CMK (cell line): Measurements from ENCODE around the gene GPR75.
"Not testable (repeated sequence)": the region's sequence is repeated elsewhere in the genome, so short reads cannot be mapped to it uniquely, and the experiment has no call there.

Experiments used
- DNase-seq: peaks from one replicate; pipeline ENCODE4 v3.0.0-alpha.2; 2010; ENCODE audit warnings: low read depth

The GPR75 gene

DNA sequence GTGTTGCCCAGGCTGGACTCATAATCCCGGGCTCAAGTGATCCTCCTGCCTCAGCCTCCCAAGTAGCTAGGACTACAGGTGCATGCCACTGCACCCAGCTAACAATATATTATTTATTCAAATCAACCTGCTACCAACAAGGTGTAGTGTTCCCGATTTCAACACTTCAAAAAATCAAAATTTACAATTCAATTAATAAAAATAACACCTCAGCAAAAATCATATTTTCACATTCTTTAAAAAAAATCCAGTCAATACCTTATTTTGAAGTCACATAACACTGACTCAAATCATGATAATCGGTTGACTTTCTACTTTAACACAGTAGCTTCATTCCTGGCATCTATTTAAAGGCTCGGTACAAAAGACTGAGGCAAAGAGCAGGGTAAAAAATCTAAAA is 7.2 kb downstream of the GPR75 start:
- no peak for DNase-seq

- DNase-seq, result not testable (repeated sequence)
Observed at GRCh38 chr2:53851052-53851757, 8.6 kb downstream of the GPR75 start.

- no peak for DNase-seq
Observed at GRCh38 chr2:53848062-53848461, 11.7 kb downstream of the GPR75 start.

DNA sequence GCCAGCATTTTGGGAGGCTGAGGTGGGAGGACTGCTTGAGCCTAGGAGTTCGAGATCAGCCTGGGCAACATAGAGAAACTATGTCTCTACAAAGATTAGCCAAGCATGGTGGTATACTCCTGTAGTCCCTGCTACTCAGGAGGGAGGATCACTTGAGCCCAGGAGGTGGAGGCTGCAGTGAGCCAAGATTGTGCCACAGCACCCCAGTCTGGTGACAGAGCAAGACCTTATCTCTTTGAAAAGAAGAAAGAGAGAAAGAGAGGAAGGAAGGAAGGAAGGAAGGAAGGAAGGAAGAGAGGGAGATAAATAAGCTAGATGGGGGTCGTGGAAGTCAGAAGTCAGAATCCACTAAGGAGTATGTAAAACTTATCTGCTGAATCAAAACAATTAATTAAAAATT is 16.2 kb downstream of the GPR75 start:
- DNase-seq, result no peak

GRCh38 chr2:53842891-53843290 is 16.9 kb downstream of the GPR75 start:
- DNase-seq, result no peak

- not testable (repeated sequence) for DNase-seq
Observed at GRCh38 chr2:53841651-53842050, 18.1 kb downstream of the GPR75 start.

GRCh38 chr2:53840580-53840979 is 19.2 kb downstream of the GPR75 start:
- no peak for DNase-seq

DNA sequence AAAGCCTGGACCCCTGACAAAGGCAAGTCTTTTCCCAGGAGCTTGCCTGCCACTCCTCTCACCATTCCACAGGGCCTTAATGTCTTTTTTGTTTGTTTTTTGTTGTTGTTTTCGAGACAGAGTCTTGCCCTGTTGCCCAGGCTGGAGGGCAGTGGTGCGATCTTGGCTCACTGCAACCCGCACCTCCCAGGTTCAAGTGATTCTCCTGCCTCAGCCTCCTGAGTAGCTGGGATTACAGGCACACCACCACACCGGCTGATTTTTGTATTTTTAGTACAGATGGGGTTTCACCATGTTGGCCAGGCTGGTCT is 29.8 kb downstream of the GPR75 start:
- not testable (repeated sequence) for DNase-seq

- no peak for DNase-seq
Observed at GRCh38 chr2:53829273-53829979, 30.3 kb downstream of the GPR75 start.

GRCh38 chr2:53828331-53828730 is 31.4 kb downstream of the GPR75 start:
- no peak for DNase-seq

DNA sequence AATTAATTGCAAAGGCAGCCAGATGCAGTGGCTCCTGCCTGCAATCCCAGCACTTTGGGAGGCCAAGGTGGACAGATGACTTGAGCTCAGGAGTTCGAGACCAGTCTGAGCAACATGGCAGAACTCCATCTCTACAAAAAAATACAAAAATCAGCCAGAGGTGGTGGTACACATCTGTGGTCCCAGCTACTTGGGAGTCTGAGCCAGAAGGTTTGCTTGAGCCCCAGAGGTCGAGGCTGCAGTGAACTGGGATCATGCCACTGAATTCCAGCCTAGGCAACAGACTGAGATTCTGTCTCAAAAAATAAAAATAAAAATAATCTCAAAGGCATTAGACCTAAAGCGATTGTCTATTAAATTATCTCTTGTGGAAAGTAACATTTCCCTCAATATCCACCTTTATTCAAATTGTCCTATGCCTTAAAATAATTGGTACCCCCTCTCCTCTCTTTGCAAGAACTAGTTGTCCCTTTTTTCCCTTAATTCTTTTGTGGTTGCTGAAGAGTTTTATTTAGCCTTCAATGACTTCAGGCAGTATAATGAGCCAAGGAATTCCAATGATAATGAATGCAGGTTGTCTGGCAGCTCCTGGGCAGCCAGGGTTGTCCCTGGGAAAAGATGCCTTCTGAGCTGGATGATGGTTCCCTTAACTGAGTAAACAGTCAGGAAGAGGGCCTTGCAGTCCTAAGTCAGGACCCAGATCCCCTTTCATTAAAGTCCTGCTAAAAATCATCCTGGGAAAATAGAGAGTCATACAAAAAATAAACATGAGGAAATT is 32.2 kb downstream of the GPR75 start:
- DNase-seq, result no peak

- DNase-seq, result no peak
Observed at GRCh38 chr2:53826587-53827397, 33.0 kb downstream of the GPR75 start.

GRCh38 chr2:53826030-53826410 is 33.7 kb downstream of the GPR75 start:
- DNase-seq, result no peak

DNA sequence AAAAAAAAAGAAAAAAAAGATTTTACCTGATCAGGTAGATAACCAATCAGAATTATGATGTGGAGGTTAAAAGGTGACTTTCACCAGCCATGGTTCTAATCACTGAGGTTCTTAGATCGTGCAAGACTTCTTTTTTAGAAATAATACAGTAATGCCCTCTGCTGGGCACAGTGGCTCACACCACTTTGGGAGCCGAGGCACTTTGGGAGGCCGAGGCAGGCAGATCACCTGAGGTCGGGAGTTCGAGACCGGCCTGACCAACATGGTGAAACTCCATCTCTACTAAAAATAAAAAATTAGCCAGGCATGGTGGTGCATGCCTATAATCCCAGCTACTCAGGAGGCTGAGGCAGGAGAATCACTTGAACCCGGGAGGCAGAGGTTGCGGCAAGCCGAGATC is 36.1 kb downstream of the GPR75 start:
- not testable (repeated sequence) for DNase-seq

GRCh38 chr2:53821810-53822209 is 38.0 kb downstream of the GPR75 start:
- no peak for DNase-seq

DNA sequence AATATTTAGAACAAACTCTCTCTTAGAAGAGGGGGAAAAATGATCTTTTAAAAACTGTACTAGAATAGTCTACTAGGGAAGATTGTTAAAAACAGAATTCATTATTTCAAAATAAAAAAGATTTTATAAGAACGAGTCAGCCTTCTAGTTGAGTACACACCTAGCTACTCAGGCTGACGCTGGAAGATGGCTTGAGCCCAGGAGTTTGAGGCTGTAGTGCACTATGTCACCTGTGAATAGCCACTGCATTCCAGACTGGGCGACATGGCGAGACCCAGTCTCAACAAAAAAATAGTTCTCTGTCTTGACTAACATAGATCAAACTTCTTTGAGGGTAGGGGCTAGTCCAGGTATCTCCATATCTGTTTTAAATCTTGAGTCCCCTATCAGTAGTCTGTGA is 39.1 kb downstream of the GPR75 start:
- DNase-seq, result no peak

GRCh38 chr2:53820048-53820447 is 39.7 kb downstream of the GPR75 start:
- DNase-seq, result no peak

DNA sequence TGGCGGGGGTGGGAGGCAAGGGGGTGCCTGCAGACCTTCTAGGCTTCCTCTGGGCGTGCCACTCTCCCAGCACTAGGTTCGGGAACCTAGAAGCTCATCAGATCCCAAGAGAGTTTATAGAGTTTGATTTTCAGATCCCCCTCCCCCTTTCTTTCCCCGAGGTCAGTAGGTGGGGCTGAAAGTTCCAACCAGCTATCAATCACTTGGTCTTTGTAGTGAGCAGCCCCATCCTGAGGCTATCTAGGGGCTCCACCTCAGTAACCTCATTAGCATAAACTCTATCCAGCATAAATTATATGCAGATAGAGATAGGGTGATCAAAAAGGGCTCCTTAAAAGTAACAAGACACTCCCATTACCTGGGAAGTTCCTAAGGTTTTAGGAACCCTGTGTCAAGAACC is 40.1 kb downstream of the GPR75 start:
- no peak for DNase-seq

DNA sequence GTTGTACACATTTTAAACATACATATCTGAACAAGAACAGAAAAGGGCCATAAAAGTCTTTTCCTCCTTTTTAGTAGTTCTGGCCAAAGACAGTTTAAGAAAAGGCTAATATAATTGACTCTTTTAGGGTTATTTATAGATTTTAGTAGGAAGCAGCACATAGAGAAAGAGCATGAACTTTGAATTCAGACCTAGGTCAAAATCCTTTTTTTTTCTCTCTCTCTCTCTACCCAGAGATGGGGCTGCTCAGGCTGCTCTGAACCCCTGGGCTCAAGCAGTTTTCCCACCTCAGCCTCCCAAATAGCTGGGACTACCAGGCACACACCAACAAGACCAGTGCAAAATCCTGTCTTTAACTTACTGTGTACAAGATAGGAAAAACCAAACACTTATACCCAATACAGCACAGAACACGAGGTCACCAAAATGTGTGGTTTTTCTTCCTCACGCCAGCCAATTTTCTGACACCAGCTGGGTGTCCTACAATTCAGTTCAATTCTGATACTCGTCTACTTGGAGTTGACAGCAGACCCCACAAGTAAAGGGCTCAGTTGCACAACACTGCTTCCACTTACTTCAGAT is 40.8 kb downstream of the GPR75 start:
- no peak for DNase-seq

- no peak for DNase-seq
Observed at GRCh38 chr2:53813151-53813550, 46.6 kb downstream of the GPR75 start.

DNA sequence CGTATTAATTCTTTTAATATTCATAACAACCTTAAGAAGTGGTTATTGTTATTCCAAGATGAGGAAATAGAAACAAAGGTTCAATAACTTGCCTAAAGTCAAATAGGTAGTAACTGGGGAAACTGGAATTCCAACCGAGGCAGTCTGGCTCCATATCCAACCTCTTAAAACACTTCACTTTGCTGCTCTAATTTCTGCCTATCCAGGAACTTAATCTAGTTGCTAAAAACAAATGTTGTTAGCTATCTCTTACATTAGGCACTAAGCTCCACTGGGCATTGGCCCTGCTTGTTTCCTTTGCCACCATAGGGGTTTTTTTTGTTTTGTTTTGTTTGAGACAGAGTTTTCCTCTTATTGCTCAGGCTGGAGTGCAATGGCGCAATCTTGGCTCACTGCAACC is 48.2 kb downstream of the GPR75 start:
- no peak for DNase-seq
